ENCODE results near the gene CNOT1.

GRCh38 chr16:58518980-58519368, 110.7 kb downstream of the CNOT1 start:
- TF ChIP-seq POLR2A (IDR thresholded peaks at IDR 0.05) (no peak), CTCF (IDR thresholded peaks at IDR 0.05) (no peak)

All from right lobe of liver (tissue), 4 donors.